Upper lobe of right lung (tissue), 1 donor: ENCODE measurements around the gene TYMS. TPM values are rescaled to one million over a fixed set of nuclear protein-coding genes. Genes with fewer than 3 reads are reported as not detected.

Source experiments
- ATAC-seq: fragments of 200-7000 bp; cut with Tn5 transposase; one replicate; pipeline ENCODE4 v1.9.1; 2020; ENCODE audit warnings: mild to moderate bottlenecking, moderate library complexity
- DNase-seq: peaks from one replicate; pipeline ENCODE4 v3.0.0-alpha.2; 2020
- H3K27ac ChIP-seq: fragments of 200-600 bp; one replicate; pipeline ENCODE4 v1.8.0; 2022
- H3K27me3 ChIP-seq: fragments of 200-600 bp; one replicate; pipeline ENCODE4 v1.8.0; 2022; ENCODE audit warnings: mild to moderate bottlenecking
- H3K36me3 ChIP-seq: fragments of 200-600 bp; one replicate; pipeline ENCODE4 v1.8.0; 2022
- H3K4me1 ChIP-seq: fragments of 200-600 bp; one replicate; pipeline ENCODE4 v1.8.0; 2022
- H3K4me3 ChIP-seq: fragments of 200-600 bp; one replicate; pipeline ENCODE4 v1.8.0; 2022; ENCODE audit warnings: mild to moderate bottlenecking
- H3K9me3 ChIP-seq: fragments of 200-600 bp; one replicate; pipeline ENCODE4 v1.8.0; 2022
- intact Hi-C: fragments of 100-400 bp; cut with DNase I; formaldehyde crosslinking; loops from one replicate; pipeline ENCODE4 v1.11.0; 2022
- total RNA-seq: library from RNA; stranded (reverse); fragmentation: NEBNext Ultra II Directional; extraction: Animal tissue kit (Norgen Biotek cat#: 25700); gene quantifications from one replicate; pipeline ENCODE4 v1.2.1, GENCODE V29; 2021
- TF ChIP-seq, protein P1 (sequence below): fragments of 200-600 bp; IDR thresholded peaks from one replicate; pipeline ENCODE4 v1.8.0; 2022; ENCODE audit warnings: antibody characterized with exemption
- donor health status: DM: no; HTN: yes; CAD: no; lungs with severe emphysema.

The TYMS gene
- total RNA-seq, 1 donor from 2014 or later: 4.6 TPM

DNA sequence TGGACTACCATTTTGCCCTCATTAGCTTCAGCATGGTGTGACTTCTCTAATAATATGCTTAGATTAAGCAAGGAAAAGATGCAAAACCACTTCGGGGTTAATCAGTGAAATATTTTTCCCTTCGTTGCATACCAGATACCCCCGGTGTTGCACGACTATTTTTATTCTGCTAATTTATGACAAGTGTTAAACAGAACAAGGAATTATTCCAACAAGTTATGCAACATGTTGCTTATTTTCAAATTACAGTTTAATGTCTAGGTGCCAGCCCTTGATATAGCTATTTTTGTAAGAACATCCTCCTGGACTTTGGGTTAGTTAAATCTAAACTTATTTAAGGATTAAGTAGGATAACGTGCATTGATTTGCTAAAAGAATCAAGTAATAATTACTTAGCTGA is 16.3 kb downstream of the TYMS start:
- ATAC-seq (no peak), DNase-seq (no peak)
- H3K27ac ChIP-seq: no peak overlapping the region
- no peaks in the 10 kb centered on the region for H3K9me3 ChIP-seq
- no peak overlapping the region for H3K4me3 ChIP-seq
- TF ChIP-seq, protein P1, sequence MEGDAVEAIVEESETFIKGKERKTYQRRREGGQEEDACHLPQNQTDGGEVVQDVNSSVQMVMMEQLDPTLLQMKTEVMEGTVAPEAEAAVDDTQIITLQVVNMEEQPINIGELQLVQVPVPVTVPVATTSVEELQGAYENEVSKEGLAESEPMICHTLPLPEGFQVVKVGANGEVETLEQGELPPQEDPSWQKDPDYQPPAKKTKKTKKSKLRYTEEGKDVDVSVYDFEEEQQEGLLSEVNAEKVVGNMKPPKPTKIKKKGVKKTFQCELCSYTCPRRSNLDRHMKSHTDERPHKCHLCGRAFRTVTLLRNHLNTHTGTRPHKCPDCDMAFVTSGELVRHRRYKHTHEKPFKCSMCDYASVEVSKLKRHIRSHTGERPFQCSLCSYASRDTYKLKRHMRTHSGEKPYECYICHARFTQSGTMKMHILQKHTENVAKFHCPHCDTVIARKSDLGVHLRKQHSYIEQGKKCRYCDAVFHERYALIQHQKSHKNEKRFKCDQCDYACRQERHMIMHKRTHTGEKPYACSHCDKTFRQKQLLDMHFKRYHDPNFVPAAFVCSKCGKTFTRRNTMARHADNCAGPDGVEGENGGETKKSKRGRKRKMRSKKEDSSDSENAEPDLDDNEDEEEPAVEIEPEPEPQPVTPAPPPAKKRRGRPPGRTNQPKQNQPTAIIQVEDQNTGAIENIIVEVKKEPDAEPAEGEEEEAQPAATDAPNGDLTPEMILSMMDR: no peak
- peaks cover 79% of the 10 kb centered on the region for H3K36me3 ChIP-seq
- intact Hi-C loops: no loop called here
- no peaks in the 10 kb centered on the region for H3K4me1 ChIP-seq
- H3K27me3 ChIP-seq: no peaks in the 10 kb centered on the region

DNA sequence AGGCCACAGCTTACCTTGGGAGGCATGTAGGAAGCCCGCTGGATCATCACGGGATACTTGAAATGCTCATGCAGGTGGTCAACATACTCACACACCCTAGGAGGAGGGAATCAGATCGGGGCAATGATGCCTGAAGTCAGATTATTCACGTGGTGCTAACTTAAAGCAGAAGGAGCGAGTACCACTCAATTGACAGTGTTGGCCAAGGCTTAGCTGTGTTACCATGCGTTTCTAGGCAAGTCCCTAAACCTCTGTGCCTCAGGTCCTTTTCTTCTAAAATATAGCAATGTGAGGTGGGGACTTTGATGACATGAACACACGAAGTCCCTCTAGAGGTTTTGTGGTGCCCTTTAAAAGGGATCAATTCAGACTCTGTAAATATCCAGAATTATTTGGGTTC is 17.9 kb downstream of the TYMS start:
- Histone ChIP-seq H3K27ac (no peak overlapping the region), H3K4me1 (no peaks in the 10 kb centered on the region), H3K27me3 (no peaks in the 10 kb centered on the region), H3K36me3 (peaks cover 72% of the 10 kb centered on the region), H3K4me3 (no peak overlapping the region), H3K9me3 (no peaks in the 10 kb centered on the region)
- ATAC-seq: no peak
- intact Hi-C loops: no loop called here
- TF ChIP-seq, protein P1: no peak
- no peak for DNase-seq

DNA sequence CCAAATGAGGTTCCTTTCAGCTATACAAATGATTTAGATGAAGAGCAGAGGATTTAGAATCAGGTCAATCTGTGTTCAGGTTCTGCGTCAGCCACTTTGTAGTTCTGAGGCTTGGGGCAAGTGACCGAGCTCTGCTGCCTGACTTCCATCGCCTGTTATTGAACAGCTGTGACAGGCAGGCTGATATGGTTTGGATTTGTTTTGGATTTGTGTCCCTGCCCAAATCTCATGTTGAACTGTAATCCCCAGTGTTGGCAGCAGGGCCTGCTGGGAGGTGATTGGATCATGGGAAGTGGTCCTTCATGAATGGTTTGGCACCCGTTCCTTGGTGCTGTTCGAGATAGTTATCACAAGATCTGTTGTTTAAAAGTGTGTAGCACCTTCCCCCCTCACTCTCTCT is 18.6 kb downstream of the TYMS start:
- ATAC-seq: no peak
- Histone ChIP-seq H3K4me1 (no peaks in the 10 kb centered on the region), H3K27ac (no peak overlapping the region), H3K4me3 (no peak overlapping the region), H3K9me3 (no peaks in the 10 kb centered on the region), H3K36me3 (peaks cover 65% of the 10 kb centered on the region), H3K27me3 (no peaks in the 10 kb centered on the region)
- TF ChIP-seq, protein P1: no peak
- intact Hi-C loops: no loop called here
- no peak for DNase-seq

DNA sequence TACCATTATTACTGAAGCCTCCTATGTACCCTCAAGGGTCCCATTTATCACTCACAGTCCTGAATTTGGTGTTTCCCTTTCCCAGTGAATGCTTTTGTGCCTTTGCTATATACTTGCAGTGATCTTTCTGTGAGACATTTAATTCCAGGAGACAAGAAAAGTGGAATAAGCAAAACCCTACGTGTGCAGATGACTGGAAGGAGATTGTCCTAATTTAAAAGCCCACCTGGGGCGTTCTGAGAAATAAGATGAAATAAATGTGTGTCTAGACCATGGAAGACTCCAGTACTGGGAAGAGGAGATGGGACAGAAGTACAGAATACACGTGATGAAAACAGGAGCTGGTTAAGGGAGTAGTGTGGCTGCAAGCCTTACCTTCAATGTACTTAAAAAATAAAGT is 19.3 kb downstream of the TYMS start:
- intact Hi-C loops: no loop called here

DNA sequence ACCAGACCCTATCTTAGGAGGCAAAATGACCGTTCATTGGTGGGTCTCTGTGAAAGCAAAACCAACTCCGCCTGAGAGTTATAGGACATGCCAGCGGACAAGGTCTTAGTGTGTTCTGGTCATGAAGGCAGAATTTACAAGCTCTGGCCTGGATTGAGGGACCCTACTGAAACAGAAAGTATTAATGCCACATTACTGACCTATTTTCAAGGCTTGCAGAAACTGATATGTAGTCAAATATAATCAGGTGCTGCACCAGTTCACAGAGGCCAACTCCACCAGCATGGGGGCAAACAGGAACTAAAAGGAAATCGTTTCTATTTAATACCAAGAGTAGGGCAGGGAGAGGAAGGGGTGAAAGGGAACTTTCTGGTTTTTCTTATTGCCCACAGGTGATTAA is 19.7 kb downstream of the TYMS start:
- TF ChIP-seq, protein P1: no peak
- Histone ChIP-seq H3K27ac (no peak overlapping the region), H3K9me3 (no peaks in the 10 kb centered on the region), H3K4me1 (no peaks in the 10 kb centered on the region), H3K4me3 (no peak overlapping the region), H3K27me3 (no peaks in the 10 kb centered on the region), H3K36me3 (peaks cover 65% of the 10 kb centered on the region)
- DNase-seq (no peak), ATAC-seq (no peak)
- intact Hi-C loops: no loop called here

More for the DNA sequence above, 19.3 kb downstream of the TYMS start:
- Histone ChIP-seq H3K27ac (no peak overlapping the region), H3K4me3 (no peak overlapping the region), H3K4me1 (no peaks in the 10 kb centered on the region), H3K36me3 (peaks cover 65% of the 10 kb centered on the region), H3K27me3 (no peaks in the 10 kb centered on the region), H3K9me3 (no peaks in the 10 kb centered on the region)
- no peak for DNase-seq
- TF ChIP-seq, protein P1: no peak
- no peak for ATAC-seq

DNA sequence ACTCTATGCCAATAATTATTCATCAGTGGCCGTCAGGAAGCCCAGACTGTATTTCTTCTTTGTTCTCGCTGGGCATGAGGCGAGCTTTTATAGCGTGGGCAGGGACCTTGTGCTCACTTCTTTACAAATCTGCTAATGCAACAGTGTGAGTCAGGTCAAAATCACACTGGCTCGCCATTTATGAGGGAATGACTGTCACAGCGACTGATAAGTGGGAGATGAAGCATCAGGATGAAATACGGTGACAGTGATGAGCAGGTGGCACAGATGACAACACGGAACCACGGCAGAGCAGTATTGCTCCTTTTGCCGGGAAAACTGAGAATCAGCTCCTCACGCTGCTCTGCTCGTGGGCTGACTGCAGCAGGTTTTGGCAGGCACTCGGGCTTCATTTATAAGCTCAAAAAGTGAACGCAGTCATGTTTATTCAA is 20.5 kb downstream of the TYMS start:
- DNase-seq (no peak), ATAC-seq (no peak)
- Histone ChIP-seq H3K36me3 (peaks cover 62% of the 10 kb centered on the region), H3K4me1 (no peaks in the 10 kb centered on the region), H3K27ac (no peak overlapping the region), H3K4me3 (no peak overlapping the region), H3K27me3 (no peaks in the 10 kb centered on the region), H3K9me3 (no peaks in the 10 kb centered on the region)
- intact Hi-C loops: no loop called here
- TF ChIP-seq, protein P1: no peak
